HepG2 (cell line): ENCODE results near the gene SP140L. TPM values are rescaled to one million over a fixed set of nuclear protein-coding genes. Genes with fewer than 3 reads are reported as not detected.

Source experiments
- ATAC-seq: fragments of 200-7000 bp; cut with Tn5 transposase; 3 replicates; pipeline ENCODE4 v1.9.1; 2020; ENCODE audit warnings: mild to moderate bottlenecking, moderate library complexity
- BruUV-seq: library from RNA; stranded (reverse); fragments of 400-500 nt; replicated peaks from 2 replicates; lab custom pipeline; 2021; lab: Mats Ljungman, UMichigan
- CTCF ChIA-PET: fragments of 300-600 bp; formaldehyde crosslinking; extraction: SDS; loops from one replicate; lab custom pipeline; 2021; ENCODE audit warnings: low total read pairs, inconsistent platforms, low intra/inter-chr PET ratio; lab: Yijun Ruan, JAX
- POLR2A ChIA-PET: fragments of 350-600 bp; sonication (Branson Sonifier 250); formaldehyde crosslinking; loops from one replicate; lab custom pipeline; 2020; ENCODE audit warnings: antibody characterized with exemption, inconsistent platforms; lab: Yijun Ruan, JAX
- DNase-seq: peaks from one replicate; pipeline ENCODE4 v3.0.0-alpha.2; 2015; ENCODE audit warnings: low spot score
- FAIRE-seq: peaks from 3 replicates; lab custom pipeline; 2011; peaks lifted over from hg19 to GRCh38; lab: Jason Lieb, UNC
- H2AFZ ChIP-seq: one replicate; pipeline ENCODE4 v1.6.1; 2011; ENCODE audit warnings: low read length, inconsistent platforms
- H3K27ac ChIP-seq: fragments of 300-600 bp; 3 replicates; pipeline ENCODE4 v1.8.0; 2011; ENCODE audit warnings: mixed run types, mild to moderate bottlenecking, mixed read lengths, low read length, inconsistent platforms; ENCODE audit not compliant: insufficient read depth; ENCODE audit errors: extremely low read length
- H3K27me3 ChIP-seq, 2 experiments: fragments of 200-600 bp in 1 of 2; 2 replicates in 1 of 2; 3 replicates in 1 of 2; pipeline versions ENCODE4 v1.6.0 to v1.8.0; 2011; ENCODE audit warnings: low read length in 2 of 2, mild to moderate bottlenecking in 2 of 2, moderate library complexity in 2 of 2, inconsistent platforms in 1 of 2; ENCODE audit not compliant: insufficient read depth in 2 of 2, control insufficient read depth in 1 of 2
- H3K36me3 ChIP-seq, 2 experiments: fragments of 200-600 bp in 1 of 2; replicated peaks in 1 of 2; 2 replicates in 1 of 2; 3 replicates in 1 of 2; pipeline versions ENCODE4 v1.5.1 to v1.8.0; 2011; ENCODE audit warnings: low read length in 2 of 2, inconsistent platforms in 1 of 2; ENCODE audit not compliant: insufficient read depth in 2 of 2, control insufficient read depth in 1 of 2
- H3K4me1 ChIP-seq: 2 replicates; pipeline ENCODE4 v1.5.1; 2012; ENCODE audit warnings: low read length, inconsistent platforms; ENCODE audit not compliant: insufficient read depth
- H3K4me2 ChIP-seq: 2 replicates; pipeline ENCODE4 v1.6.0; 2011; ENCODE audit warnings: low read depth, low read length, inconsistent platforms
- H3K4me3 ChIP-seq, 3 experiments: fragments of 200-600 bp in 1 of 3; sonication (generic), shearing (Covaris generic) in 1 of 3; replicated peaks in 1 of 3; 2 replicates each; pipeline ENCODE4 v1.5.1; 2011 to 2016; ENCODE audit warnings: low read length in 3 of 3, inconsistent platforms in 2 of 3, low read depth in 2 of 3, mild to moderate bottlenecking in 2 of 3, control low read depth in 1 of 3, mixed read lengths in 1 of 3; ENCODE audit not compliant: insufficient read depth in 1 of 3
- H3K79me2 ChIP-seq: one replicate; pipeline ENCODE4 v1.6.1; 2011; ENCODE audit warnings: low read length, inconsistent platforms; ENCODE audit not compliant: insufficient read depth
- H3K9ac ChIP-seq: 2 replicates; pipeline ENCODE4 v1.6.0; 2011; ENCODE audit warnings: mild to moderate bottlenecking, low read depth, low read length, inconsistent platforms; ENCODE audit not compliant: insufficient read depth
- H3K9me3 ChIP-seq: 2 replicates; pipeline ENCODE4 v1.5.1; 2012; ENCODE audit warnings: mild to moderate bottlenecking, low read length
- H4K20me1 ChIP-seq: 2 replicates; pipeline ENCODE4 v1.6.0; 2011; ENCODE audit warnings: inconsistent platforms, mild to moderate bottlenecking, low read length, moderate library complexity; ENCODE audit not compliant: insufficient read depth
- ATF7-NPFF ChIP-seq: sonication (generic); formaldehyde crosslinking; IDR thresholded peaks from 2 replicates; pipeline ENCODE4 v1.8.1; 2023; ENCODE audit warnings: mild to moderate bottlenecking, low read depth, missing genetic modification reagents, moderate library complexity
- GATA4 ChIP-seq: sonication (generic); IDR thresholded peaks from 2 replicates; pipeline ENCODE4 v1.6.1; 2016; ENCODE audit warnings: antibody characterized with exemption, low read depth, borderline replicate concordance
- HNRNPL ChIP-seq: fragments of 200-400 bp; formaldehyde crosslinking; IDR thresholded peaks from 2 replicates; pipeline ENCODE4 v1.6.1; 2017; ENCODE audit warnings: mild to moderate bottlenecking, low read depth, low read length
- IRX3 ChIP-seq: sonication (generic); formaldehyde crosslinking; IDR thresholded peaks from 2 replicates; pipeline ENCODE4 v1.8.1; 2023; ENCODE audit warnings: mild to moderate bottlenecking, low read depth, missing genetic modification reagents, borderline replicate concordance
- KDM5B ChIP-seq: sonication (generic); formaldehyde crosslinking; IDR thresholded peaks from 2 replicates; pipeline ENCODE4 v1.4.0; 2020; ENCODE audit warnings: missing genetic modification reagents, mild to moderate bottlenecking, borderline replicate concordance
- MIER2 ChIP-seq: IDR thresholded peaks from 2 replicates; pipeline ENCODE4 v1.6.1; 2016; ENCODE audit warnings: missing biosample characterization, missing genetic modification reagents
- MZF1 ChIP-seq: sonication (generic); formaldehyde crosslinking; IDR thresholded peaks from 2 replicates; pipeline ENCODE4 v1.8.1; 2023; ENCODE audit warnings: mild to moderate bottlenecking, missing genetic modification reagents, borderline replicate concordance
- NBN ChIP-seq: fragments of 450-650 bp; conservative IDR thresholded peaks from 2 replicates; pipeline ENCODE4 v1.6.1; 2017
- PHF5A ChIP-seq: IDR thresholded peaks from one replicate; pipeline ENCODE4 v1.6.1; 2018; ENCODE audit warnings: low read depth, missing genetic modification reagents; ENCODE audit not compliant: unreplicated experiment
- RARA ChIP-seq: IDR thresholded peaks from 2 replicates; pipeline ENCODE4 v1.6.1; 2016; ENCODE audit warnings: missing genetic modification reagents, missing compliant biosample characterization
- SRF ChIP-seq: IDR thresholded peaks from 2 replicates; pipeline ENCODE4 v1.6.1; 2011; ENCODE audit warnings: mild to moderate bottlenecking, low read depth, low read length, moderate library complexity
- TBP ChIP-seq: sonication (generic); formaldehyde crosslinking; IDR thresholded peaks from 2 replicates; pipeline ENCODE4 v1.5.0; 2020; ENCODE audit warnings: missing genetic modification reagents
- ZFP36 ChIP-seq: fragments of 150-350 bp; IDR thresholded peaks from 2 replicates; pipeline ENCODE4 v1.6.1; 2018; ENCODE audit warnings: borderline replicate concordance, low read length, low read depth; ENCODE audit not compliant: partially characterized antibody
- ZNF552 ChIP-seq: sonication (generic); formaldehyde crosslinking; IDR thresholded peaks from 2 replicates; pipeline ENCODE4 v1.9.0; 2022; ENCODE audit warnings: missing genetic modification reagents, mild to moderate bottlenecking, borderline replicate concordance
- ZNF615 ChIP-seq: sonication (generic); formaldehyde crosslinking; IDR thresholded peaks from 2 replicates; pipeline ENCODE4 v1.5.0; 2020; ENCODE audit warnings: mild to moderate bottlenecking, missing genetic modification reagents, borderline replicate concordance
- ZNF746 ChIP-seq: sonication (generic); formaldehyde crosslinking; IDR thresholded peaks from 2 replicates; pipeline ENCODE4 v1.8.0; 2022; ENCODE audit warnings: mild to moderate bottlenecking, missing genetic modification reagents
- ZNF780A ChIP-seq: sonication (generic); formaldehyde crosslinking; IDR thresholded peaks from 2 replicates; pipeline ENCODE4 v1.8.0; 2022; ENCODE audit warnings: mild to moderate bottlenecking, missing genetic modification reagents, moderate library complexity
- ZSCAN30 ChIP-seq: sonication (generic); formaldehyde crosslinking; IDR thresholded peaks from 2 replicates; pipeline ENCODE4 v1.5.0; 2020; ENCODE audit warnings: mild to moderate bottlenecking, missing genetic modification reagents
- WGBS: methylation state at CpG from one replicate; pipeline ENCODE4 v1.1.6; 2017; ENCODE audit warnings: low lambda C conversion rate; 5-methylcytosine and 5-hydroxymethylcytosine counted together
- in situ Hi-C: cut with HindIII; loops from 2 replicates; pipeline ENCODE4 v1.10.0; 2017; ENCODE audit warnings: low pct_unique_long_range_greater_than_20kb; ENCODE audit not compliant: extremely low pct_ligation_motif_present
- intact Hi-C: fragments of 100-400 bp; cut with micrococcal nuclease; formaldehyde crosslinking; loops from one replicate; pipeline ENCODE4 v1.10.0; 2022; ENCODE audit not compliant: unreplicated experiment
- polyA plus RNA-seq, 8 experiments: library from polyadenylated mRNA; depleted of rRNA in 3 of 8; stranded (reverse) in 7 of 8; unstranded in 1 of 8; fragments of >200 nt; fragmentation: Illumina TruSeq in 4 of 8; extraction: Trizol in 4 of 8; gene quantifications; 2 replicates each; pipeline versions ENCODE4 v1.2.1 to v1.2.3, GENCODE V29; 2011 to 2016; ENCODE audit warnings: low read depth in 4 of 8, missing spikeins in 1 of 8, mixed read lengths in 1 of 8; ENCODE audit not compliant: insufficient read depth in 1 of 8
- total RNA-seq, 5 experiments: library from RNA; depleted of rRNA; stranded (reverse); fragments of >200 nt; fragmentation: Illumina TruSeq; extraction: Trizol; gene quantifications; 2 replicates each; pipeline ENCODE4 v1.2.3, GENCODE V29; 2016; ENCODE audit warnings: low read depth in 1 of 5
- TF ChIP-seq, protein P1 (sequence below): sonication (generic); formaldehyde crosslinking; IDR thresholded peaks from 2 replicates; pipeline ENCODE4 v1.4.0; 2020; ENCODE audit warnings: missing genetic modification reagents
- TF ChIP-seq, protein P2 (sequence below): sonication (generic); formaldehyde crosslinking; IDR thresholded peaks from 2 replicates; pipeline ENCODE4 v1.4.0; 2020; ENCODE audit warnings: low read depth, mild to moderate bottlenecking, missing genetic modification reagents
- TF ChIP-seq, protein P3 (sequence below): sonication (generic); formaldehyde crosslinking; IDR thresholded peaks from 2 replicates; pipeline ENCODE4 v1.8.0; 2022; ENCODE audit warnings: missing genetic modification reagents, mild to moderate bottlenecking, inconsistent platforms, borderline replicate concordance

SP140L gene
- total and polyA plus RNA-seq, 2 of the 13 experiments (the other 11 are each of a cell fraction or from before 2014, with no cell fraction given), result 10.9 to 17.5 TPM

DNA sequence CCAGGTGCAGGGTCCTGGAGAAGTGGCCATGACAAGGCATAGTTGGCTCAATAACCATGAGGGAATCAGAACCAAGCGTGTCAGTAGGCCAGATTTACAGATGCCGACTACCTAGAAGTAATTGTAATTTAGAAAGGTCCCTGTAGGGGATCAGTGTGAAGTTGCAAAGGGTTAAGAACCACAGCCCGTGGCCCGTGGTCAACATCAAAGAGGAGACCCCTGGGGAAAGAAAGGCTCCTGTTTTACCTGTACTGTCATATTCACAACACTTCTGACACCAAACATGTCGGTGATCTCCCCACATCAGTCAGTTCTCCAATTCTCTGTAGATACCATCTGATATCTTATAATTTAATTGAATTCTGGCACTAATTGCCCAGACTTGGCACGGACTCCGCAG lies 120.0 kb downstream of the SP140L start (continued):
- TF ChIP-seq IRX3 (CRISPR knock-in tag) (no peak), ZNF615 (CRISPR knock-in tag) (no peak), SRF (no peak), NBN (no peak), TBP (CRISPR knock-in tag) (no peak), ZSCAN30 (CRISPR knock-in tag) (no peak), MIER2 (no peak), ZNF746 (CRISPR knock-in tag) (no peak)

DNA sequence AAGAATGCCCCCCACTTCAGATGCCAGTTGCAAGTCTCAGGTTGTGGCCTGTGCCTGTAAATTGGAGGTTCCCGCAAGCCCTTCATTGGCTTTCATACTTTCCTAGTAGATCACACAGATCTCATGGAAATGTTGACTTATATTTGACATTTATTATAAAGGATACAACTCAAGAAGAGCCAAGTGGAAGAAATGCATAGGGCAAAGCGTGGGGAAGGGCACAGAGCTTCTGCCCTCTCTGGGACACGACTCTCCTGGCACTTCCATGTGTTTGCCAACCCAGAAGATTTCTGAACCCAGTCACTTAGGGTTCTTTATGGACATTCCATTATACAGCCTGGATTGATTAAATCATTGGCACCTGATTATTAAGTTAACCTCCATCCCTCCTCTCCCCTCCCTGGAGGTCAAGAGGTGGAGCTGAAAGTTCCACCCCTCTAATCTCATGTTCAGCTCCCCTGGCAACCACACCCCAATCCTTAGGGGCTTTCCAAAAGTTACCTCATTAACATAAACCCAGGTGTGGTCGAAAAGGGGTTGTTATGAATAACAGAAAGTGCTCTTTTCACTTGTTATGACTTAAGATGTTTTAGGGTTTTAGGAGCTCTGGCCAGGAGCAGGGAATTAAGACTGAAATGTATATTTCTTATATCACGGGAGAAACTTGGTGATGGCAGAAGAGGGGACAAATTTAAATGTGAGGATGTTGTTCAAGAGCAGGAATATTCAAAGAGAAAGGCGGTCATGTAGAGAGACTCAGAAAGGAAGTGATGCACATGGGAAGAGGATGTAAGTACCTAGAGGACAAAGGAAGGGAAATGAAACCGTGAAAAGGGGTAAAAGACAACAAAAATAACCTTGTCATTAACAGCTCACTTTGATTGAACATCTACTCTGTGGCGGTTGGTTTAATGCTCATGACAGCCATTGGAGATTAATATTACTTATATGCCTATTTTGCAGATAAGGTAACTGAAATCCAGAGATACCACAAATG lies 120.8 kb downstream of the SP140L start:
- POLR2A ChIA-PET, result no interaction called here
- Histone ChIP-seq H3K36me3 (peaks cover 3 to 15% of the 10 kb centered on the region in 2 experiments; a peak in 4 of 5 replicates), H3K27me3 (no peaks in the 10 kb centered on the region), H3K4me1 (no peaks in the 10 kb centered on the region), H3K27ac (no peak overlapping the region), H3K4me3 (no peak overlapping the region), H3K9me3 (no peaks in the 10 kb centered on the region), H2AFZ (no peak overlapping the region), H3K9ac (no peak overlapping the region), H3K4me2 (no peak overlapping the region), H3K79me2 (no peaks in the 10 kb centered on the region), H4K20me1 (no peaks in the 10 kb centered on the region)
- FAIRE-seq, result no peak
- no TSS peak for BruUV-seq
- WGBS, result 89% methylated on average over 8 of the region's 8 CpGs
- CTCF ChIA-PET, result no interaction called here
- ATAC-seq, result no peak
- in situ Hi-C loops, result no loop called here
- no peak for DNase-seq
- intact Hi-C loops, result no loop called here
- TF ChIP-seq ATF7-NPFF (CRISPR knock-in tag) (no peak), PHF5A (CRISPR knock-in tag) (no peak), KDM5B (no peak), ZNF552 (CRISPR knock-in tag) (no peak), RARA (no peak), ZFP36 (no peak), HNRNPL (no peak), GATA4 (no peak), TBP (CRISPR knock-in tag) (no peak), ZNF780A (CRISPR knock-in tag) (no peak), MZF1 (CRISPR knock-in tag) (no peak)
- TF ChIP-seq, protein P1, sequence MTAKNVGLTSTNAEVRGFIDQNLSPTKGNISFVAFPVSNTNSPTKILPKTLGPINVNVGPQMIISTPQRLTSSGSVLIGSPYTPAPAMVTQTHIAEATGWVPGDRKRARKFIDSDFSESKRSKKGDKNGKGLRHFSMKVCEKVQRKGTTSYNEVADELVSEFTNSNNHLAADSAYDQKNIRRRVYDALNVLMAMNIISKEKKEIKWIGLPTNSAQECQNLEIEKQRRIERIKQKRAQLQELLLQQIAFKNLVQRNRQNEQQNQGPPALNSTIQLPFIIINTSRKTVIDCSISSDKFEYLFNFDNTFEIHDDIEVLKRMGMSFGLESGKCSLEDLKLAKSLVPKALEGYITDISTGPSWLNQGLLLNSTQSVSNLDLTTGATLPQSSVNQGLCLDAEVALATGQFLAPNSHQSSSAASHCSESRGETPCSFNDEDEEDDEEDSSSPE, result no peak
- TF ChIP-seq, protein P2, sequence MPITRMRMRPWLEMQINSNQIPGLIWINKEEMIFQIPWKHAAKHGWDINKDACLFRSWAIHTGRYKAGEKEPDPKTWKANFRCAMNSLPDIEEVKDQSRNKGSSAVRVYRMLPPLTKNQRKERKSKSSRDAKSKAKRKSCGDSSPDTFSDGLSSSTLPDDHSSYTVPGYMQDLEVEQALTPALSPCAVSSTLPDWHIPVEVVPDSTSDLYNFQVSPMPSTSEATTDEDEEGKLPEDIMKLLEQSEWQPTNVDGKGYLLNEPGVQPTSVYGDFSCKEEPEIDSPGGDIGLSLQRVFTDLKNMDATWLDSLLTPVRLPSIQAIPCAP (CRISPR knock-in tag), result no peak
- TF ChIP-seq, protein P3, sequence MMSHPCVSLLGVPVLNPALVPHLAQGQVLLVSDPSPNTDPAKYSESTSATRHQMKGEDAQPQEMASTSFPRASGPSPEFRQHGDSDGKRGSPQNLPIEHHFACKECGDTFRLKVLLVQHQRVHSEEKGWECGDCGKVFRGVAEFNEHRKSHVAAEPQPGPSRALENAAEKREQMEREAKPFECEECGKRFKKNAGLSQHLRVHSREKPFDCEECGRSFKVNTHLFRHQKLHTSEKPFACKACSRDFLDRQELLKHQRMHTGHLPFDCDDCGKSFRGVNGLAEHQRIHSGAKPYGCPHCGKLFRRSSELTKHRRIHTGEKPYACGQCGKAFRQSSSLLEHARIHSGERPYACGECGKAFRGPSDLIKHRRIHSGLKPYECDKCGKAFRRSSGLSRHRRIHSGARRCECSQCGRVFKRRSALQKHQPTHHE (CRISPR knock-in tag), result no peak
